MM.1S (cell line): Measurements from ENCODE around the gene PHAF1.

Experiments used
- DNase-seq: peaks from one replicate; pipeline ENCODE4 v3.0.0-alpha.2; 2015
- H2AFZ ChIP-seq: fragments of 300-600 bp; sonication (generic); 2 replicates; pipeline ENCODE4 v1.6.0; 2016; ENCODE audit warnings: antibody characterized with exemption, low read length
- H3F3A ChIP-seq: fragments of 300-600 bp; sonication (generic); 2 replicates; pipeline ENCODE4 v1.6.1; 2016; ENCODE audit warnings: mild to moderate bottlenecking, antibody characterized with exemption, low read length, moderate library complexity, mixed read lengths; ENCODE audit not compliant: insufficient read depth
- H3K27ac ChIP-seq: fragments of 300-600 bp; sonication (generic); 2 replicates; pipeline ENCODE4 v1.5.1; 2016; ENCODE audit warnings: mild to moderate bottlenecking, low read length
- H3K27me3 ChIP-seq: fragments of 300-600 bp; sonication (generic); replicated peaks from 2 replicates; pipeline ENCODE4 v1.6.0; 2016; ENCODE audit warnings: low read length; ENCODE audit not compliant: insufficient read depth
- H3K36me3 ChIP-seq: fragments of 300-600 bp; sonication (generic); replicated peaks from 2 replicates; pipeline ENCODE4 v1.6.1; 2016; ENCODE audit warnings: mild to moderate bottlenecking, low read length, mixed read lengths; ENCODE audit not compliant: insufficient read depth
- H3K4me1 ChIP-seq: fragments of 300-600 bp; sonication (generic); 2 replicates; pipeline ENCODE4 v1.6.1; 2016; ENCODE audit warnings: low read length, mixed read lengths
- H3K4me2 ChIP-seq: fragments of 300-600 bp; sonication (generic); 2 replicates; pipeline ENCODE4 v1.6.0; 2016; ENCODE audit warnings: low read depth, low read length
- H3K4me3 ChIP-seq: fragments of 300-600 bp; sonication (generic); 2 replicates; pipeline ENCODE4 v1.5.1; 2016; ENCODE audit warnings: low read length, mixed read lengths
- H3K79me2 ChIP-seq: fragments of 300-600 bp; sonication (generic); 2 replicates; pipeline ENCODE4 v1.6.1; 2016; ENCODE audit warnings: mixed run types, low read length, mixed read lengths
- H3K9ac ChIP-seq: fragments of 300-600 bp; sonication (generic); 2 replicates; pipeline ENCODE4 v1.6.1; 2016; ENCODE audit warnings: low read length, mixed read lengths
- H3K9me2 ChIP-seq: fragments of 300-600 bp; sonication (generic); replicated peaks from 2 replicates; pipeline ENCODE4 v1.6.1; 2016; ENCODE audit warnings: mild to moderate bottlenecking, low read length, mixed read lengths; ENCODE audit not compliant: insufficient read depth
- H3K9me3 ChIP-seq: fragments of 300-600 bp; sonication (generic); replicated peaks from 2 replicates; pipeline ENCODE4 v1.6.1; 2016; ENCODE audit warnings: mild to moderate bottlenecking, low read length, mixed read lengths; ENCODE audit not compliant: insufficient read depth
- H4K20me1 ChIP-seq: fragments of 300-600 bp; sonication (generic); 2 replicates; pipeline ENCODE4 v1.6.1; 2016; ENCODE audit warnings: mild to moderate bottlenecking, low read length, moderate library complexity, mixed read lengths; ENCODE audit not compliant: insufficient read depth
- EZH2 ChIP-seq: fragments of 300-600 bp; sonication (generic); optimal IDR thresholded peaks from 2 replicates; pipeline ENCODE3; 2017; ENCODE audit warnings: low read depth, mild to moderate bottlenecking, antibody characterized with exemption, low read length, mixed read lengths
- EZH2phosphoT487 ChIP-seq: fragments of 300-600 bp; sonication (generic); IDR thresholded peaks from 2 replicates; pipeline ENCODE4 v1.6.1; 2018; ENCODE audit warnings: antibody characterized with exemption, low read length
- TF ChIP-seq, protein P1 (sequence below): fragments of 300-600 bp; sonication (generic); IDR thresholded peaks from 2 replicates; pipeline ENCODE4 v1.5.1; 2016; ENCODE audit warnings: antibody characterized with exemption, low read length, mixed read lengths

PHAF1 gene

GRCh38 chr16:67089101-67089500, 20.6 kb upstream of the PHAF1 start:
- no peak overlapping the region for H3K4me2 ChIP-seq
- no peak for DNase-seq
- H3K79me2 ChIP-seq, result peaks cover 22% of the 10 kb centered on the region
- H3K9ac ChIP-seq, result no peak overlapping the region
- no peaks in the 10 kb centered on the region for H4K20me1 ChIP-seq
- H3K9me3 ChIP-seq, result no peaks in the 10 kb centered on the region
- H3K36me3 ChIP-seq, result 0 out of 2 replicates have a peak, but pooled peaks cover 4% of the 10 kb centered on the region
- no peak overlapping the region for H3K4me3 ChIP-seq
- H3K27me3 ChIP-seq, result no peaks in the 10 kb centered on the region
- H3K4me1 ChIP-seq, result peaks cover 5% of the 10 kb centered on the region
- H2AFZ ChIP-seq, result no peak overlapping the region
- H3F3A ChIP-seq, result peaks cover 1% of the 10 kb centered on the region; the same call in 1 of the 2 replicates
- TF ChIP-seq EZH2phosphoT487 (no peak), EZH2 (no peak)
- TF ChIP-seq, protein P1, sequence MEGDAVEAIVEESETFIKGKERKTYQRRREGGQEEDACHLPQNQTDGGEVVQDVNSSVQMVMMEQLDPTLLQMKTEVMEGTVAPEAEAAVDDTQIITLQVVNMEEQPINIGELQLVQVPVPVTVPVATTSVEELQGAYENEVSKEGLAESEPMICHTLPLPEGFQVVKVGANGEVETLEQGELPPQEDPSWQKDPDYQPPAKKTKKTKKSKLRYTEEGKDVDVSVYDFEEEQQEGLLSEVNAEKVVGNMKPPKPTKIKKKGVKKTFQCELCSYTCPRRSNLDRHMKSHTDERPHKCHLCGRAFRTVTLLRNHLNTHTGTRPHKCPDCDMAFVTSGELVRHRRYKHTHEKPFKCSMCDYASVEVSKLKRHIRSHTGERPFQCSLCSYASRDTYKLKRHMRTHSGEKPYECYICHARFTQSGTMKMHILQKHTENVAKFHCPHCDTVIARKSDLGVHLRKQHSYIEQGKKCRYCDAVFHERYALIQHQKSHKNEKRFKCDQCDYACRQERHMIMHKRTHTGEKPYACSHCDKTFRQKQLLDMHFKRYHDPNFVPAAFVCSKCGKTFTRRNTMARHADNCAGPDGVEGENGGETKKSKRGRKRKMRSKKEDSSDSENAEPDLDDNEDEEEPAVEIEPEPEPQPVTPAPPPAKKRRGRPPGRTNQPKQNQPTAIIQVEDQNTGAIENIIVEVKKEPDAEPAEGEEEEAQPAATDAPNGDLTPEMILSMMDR, result no peak
- no peaks in the 10 kb centered on the region for H3K9me2 ChIP-seq
- H3K27ac ChIP-seq, result no peak overlapping the region

- Histone ChIP-seq H3F3A (no peaks in the 10 kb centered on the region), H3K4me1 (no peaks in the 10 kb centered on the region), H3K36me3 (0 out of 2 replicates have a peak, but pooled peaks cover 4% of the 10 kb centered on the region), H3K27ac (no peak overlapping the region), H3K9me3 (no peaks in the 10 kb centered on the region), H3K27me3 (no peaks in the 10 kb centered on the region), H3K9me2 (no peaks in the 10 kb centered on the region), H4K20me1 (no peaks in the 10 kb centered on the region), H2AFZ (no peak overlapping the region), H3K4me2 (no peak overlapping the region), H3K4me3 (no peak overlapping the region), H3K9ac (no peak overlapping the region), H3K79me2 (peaks cover 21% of the 10 kb centered on the region)
- DNase-seq, result no peak
- TF ChIP-seq, protein P1, result no peak
- TF ChIP-seq EZH2 (no peak), EZH2phosphoT487 (no peak)
Measured at GRCh38 chr16:67091906-67092566, 17.7 kb upstream of the PHAF1 start.

DNA sequence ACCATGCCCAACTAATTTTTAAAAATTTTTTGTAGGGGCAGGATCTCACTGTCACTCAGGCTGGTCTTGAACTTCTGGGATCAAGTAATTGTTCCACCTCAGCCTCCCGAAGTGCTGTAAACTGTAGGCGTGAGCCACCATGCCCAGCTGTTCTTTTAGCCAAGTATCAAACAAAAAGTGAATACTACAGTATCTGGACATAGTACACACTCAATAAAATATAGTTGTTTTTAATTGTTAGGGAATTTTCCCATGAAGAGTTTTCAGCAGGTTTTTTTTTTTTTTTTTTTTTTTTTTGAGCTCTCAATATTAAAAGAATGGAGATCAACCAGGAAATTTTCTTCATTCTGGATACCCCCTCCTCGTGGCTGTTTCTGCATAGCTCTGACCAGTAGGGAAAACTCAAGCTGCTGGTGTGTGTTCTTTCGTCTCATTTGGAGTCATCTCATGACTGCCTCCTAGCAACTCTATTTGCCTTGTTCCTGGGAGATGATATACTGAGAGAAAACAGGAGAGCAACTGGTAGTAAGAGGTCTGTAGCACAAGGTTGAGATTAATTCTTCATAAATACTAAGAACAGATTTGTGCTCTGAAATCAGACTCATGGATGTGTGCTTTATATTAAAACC, 16.5 kb upstream of the PHAF1 start:
- Histone ChIP-seq H3K9me3 (no peaks in the 10 kb centered on the region), H3K4me2 (no peak overlapping the region), H3K9ac (no peak overlapping the region), H3F3A (no peaks in the 10 kb centered on the region), H2AFZ (no peak overlapping the region), H4K20me1 (no peaks in the 10 kb centered on the region), H3K27ac (no peak overlapping the region), H3K79me2 (peaks cover 17% of the 10 kb centered on the region), H3K36me3 (no peaks in the 10 kb centered on the region), H3K9me2 (no peaks in the 10 kb centered on the region), H3K4me3 (no peak overlapping the region), H3K27me3 (no peaks in the 10 kb centered on the region), H3K4me1 (no peaks in the 10 kb centered on the region)
- no peak for TF ChIP-seq EZH2phosphoT487
- DNase-seq, result no peak

GRCh38 chr16:67098599-67098998, 11.1 kb upstream of the PHAF1 start:
- Histone ChIP-seq H4K20me1 (no peaks in the 10 kb centered on the region), H3K36me3 (no peaks in the 10 kb centered on the region)
- DNase-seq, result no peak

More at GRCh38 chr16:67098599-67098998, 11.1 kb upstream of the PHAF1 start:
- H3K4me3 ChIP-seq, result no peak overlapping the region
- TF ChIP-seq EZH2 (no peak), EZH2phosphoT487 (no peak)
- TF ChIP-seq, protein P1, result no peak
- no peaks in the 10 kb centered on the region for H3K27me3 ChIP-seq
- no peak overlapping the region for H3K9ac ChIP-seq
- no peaks in the 10 kb centered on the region for H3F3A ChIP-seq
- H2AFZ ChIP-seq, result no peak overlapping the region
- no peak overlapping the region for H3K4me2 ChIP-seq
- H3K79me2 ChIP-seq, result peaks cover 6% of the 10 kb centered on the region
- no peaks in the 10 kb centered on the region for H3K9me2 ChIP-seq
- no peaks in the 10 kb centered on the region for H3K4me1 ChIP-seq
- H3K9me3 ChIP-seq, result no peaks in the 10 kb centered on the region
- no peak overlapping the region for H3K27ac ChIP-seq
